ENCODE data around the gene ZBTB17.

ZBTB17 gene

DNA sequence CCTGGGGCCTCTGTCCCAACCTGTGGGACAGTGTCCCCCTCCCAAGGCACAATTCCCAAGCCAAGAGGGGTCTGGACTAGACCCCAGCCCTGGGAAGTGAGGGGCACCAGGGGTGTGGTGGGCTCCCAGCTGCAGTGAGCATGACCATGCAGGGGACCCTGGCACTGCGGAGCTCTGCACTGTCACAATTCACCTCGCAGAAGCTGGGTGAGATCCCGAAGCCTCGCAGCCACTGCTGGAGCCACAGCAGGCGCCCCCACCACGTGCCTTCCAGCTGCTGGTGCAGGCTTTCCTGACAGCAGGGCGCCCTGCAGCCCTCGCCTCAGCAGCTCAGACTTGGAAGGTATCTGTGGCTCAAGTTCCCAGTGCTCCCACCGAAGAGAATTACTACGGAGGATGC, 18.2 kb upstream of the ZBTB17 start:
- no peak for DNase-seq (ENCODE audit: low read depth in 1 of 2, low spot score in 1 of 2)
- H3K27me3 ChIP-seq (ENCODE audit: insufficient read depth, poor library complexity, severe bottlenecking), result no peaks in the 10 kb centered on the region
- H3K4me3 ChIP-seq (replicated peaks; ENCODE audit: insufficient read depth, low read length), result no peak overlapping the region
- TF ChIP-seq POLR2AphosphoS5 (IDR thresholded peaks at IDR 0.05; ENCODE audit: low read depth) (no peak), SPI1 (IDR thresholded peaks at IDR 0.05; ENCODE audit: borderline replicate concordance, low read depth) (no peak), GABPA (IDR thresholded peaks at IDR 0.05; ENCODE audit: low read depth) (no peak)
- TF ChIP-seq, protein P1, sequence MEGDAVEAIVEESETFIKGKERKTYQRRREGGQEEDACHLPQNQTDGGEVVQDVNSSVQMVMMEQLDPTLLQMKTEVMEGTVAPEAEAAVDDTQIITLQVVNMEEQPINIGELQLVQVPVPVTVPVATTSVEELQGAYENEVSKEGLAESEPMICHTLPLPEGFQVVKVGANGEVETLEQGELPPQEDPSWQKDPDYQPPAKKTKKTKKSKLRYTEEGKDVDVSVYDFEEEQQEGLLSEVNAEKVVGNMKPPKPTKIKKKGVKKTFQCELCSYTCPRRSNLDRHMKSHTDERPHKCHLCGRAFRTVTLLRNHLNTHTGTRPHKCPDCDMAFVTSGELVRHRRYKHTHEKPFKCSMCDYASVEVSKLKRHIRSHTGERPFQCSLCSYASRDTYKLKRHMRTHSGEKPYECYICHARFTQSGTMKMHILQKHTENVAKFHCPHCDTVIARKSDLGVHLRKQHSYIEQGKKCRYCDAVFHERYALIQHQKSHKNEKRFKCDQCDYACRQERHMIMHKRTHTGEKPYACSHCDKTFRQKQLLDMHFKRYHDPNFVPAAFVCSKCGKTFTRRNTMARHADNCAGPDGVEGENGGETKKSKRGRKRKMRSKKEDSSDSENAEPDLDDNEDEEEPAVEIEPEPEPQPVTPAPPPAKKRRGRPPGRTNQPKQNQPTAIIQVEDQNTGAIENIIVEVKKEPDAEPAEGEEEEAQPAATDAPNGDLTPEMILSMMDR (IDR thresholded peaks at IDR 0.05; ENCODE audit: insufficient read depth, low read length), result no peak
- TF ChIP-seq, protein P2, sequence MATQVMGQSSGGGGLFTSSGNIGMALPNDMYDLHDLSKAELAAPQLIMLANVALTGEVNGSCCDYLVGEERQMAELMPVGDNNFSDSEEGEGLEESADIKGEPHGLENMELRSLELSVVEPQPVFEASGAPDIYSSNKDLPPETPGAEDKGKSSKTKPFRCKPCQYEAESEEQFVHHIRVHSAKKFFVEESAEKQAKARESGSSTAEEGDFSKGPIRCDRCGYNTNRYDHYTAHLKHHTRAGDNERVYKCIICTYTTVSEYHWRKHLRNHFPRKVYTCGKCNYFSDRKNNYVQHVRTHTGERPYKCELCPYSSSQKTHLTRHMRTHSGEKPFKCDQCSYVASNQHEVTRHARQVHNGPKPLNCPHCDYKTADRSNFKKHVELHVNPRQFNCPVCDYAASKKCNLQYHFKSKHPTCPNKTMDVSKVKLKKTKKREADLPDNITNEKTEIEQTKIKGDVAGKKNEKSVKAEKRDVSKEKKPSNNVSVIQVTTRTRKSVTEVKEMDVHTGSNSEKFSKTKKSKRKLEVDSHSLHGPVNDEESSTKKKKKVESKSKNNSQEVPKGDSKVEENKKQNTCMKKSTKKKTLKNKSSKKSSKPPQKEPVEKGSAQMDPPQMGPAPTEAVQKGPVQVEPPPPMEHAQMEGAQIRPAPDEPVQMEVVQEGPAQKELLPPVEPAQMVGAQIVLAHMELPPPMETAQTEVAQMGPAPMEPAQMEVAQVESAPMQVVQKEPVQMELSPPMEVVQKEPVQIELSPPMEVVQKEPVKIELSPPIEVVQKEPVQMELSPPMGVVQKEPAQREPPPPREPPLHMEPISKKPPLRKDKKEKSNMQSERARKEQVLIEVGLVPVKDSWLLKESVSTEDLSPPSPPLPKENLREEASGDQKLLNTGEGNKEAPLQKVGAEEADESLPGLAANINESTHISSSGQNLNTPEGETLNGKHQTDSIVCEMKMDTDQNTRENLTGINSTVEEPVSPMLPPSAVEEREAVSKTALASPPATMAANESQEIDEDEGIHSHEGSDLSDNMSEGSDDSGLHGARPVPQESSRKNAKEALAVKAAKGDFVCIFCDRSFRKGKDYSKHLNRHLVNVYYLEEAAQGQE (IDR thresholded peaks at IDR 0.05; ENCODE audit: insufficient replicate concordance, low read depth), result no peak
- H3K27ac ChIP-seq (replicated peaks), result no peak overlapping the region

DNA sequence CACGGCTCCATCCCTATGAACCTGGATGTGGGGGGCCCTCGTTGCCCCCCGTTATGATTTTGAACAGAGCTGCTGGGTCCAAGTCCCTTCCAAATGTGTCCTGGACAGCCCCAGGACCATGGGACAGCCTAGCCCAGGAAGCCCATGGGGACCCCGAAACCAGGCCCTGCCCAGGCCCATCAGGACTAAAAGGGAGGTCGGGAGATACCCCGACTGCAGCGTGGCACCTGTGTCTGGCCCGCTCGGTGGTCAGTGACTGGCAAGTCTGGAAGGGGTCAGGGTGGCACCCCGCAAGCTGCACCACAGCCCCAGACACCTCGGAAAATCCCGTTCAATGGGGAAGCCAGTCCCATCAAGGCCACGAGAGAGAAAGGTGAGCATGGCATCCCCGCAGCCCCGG, 17.8 kb upstream of the ZBTB17 start:
- TF ChIP-seq, protein P1 (IDR thresholded peaks at IDR 0.05; ENCODE audit: insufficient read depth, low read length), result no peak
- no peak for TF ChIP-seq POLR2AphosphoS5 (IDR thresholded peaks at IDR 0.05; ENCODE audit: low read depth)
- TF ChIP-seq GABPA (IDR thresholded peaks at IDR 0.05; ENCODE audit: low read depth), result no peak
- TF ChIP-seq, protein P2 (IDR thresholded peaks at IDR 0.05; ENCODE audit: insufficient replicate concordance, low read depth), result no peak
- TF ChIP-seq SPI1 (IDR thresholded peaks at IDR 0.05; ENCODE audit: borderline replicate concordance, low read depth), result no peak

DNA sequence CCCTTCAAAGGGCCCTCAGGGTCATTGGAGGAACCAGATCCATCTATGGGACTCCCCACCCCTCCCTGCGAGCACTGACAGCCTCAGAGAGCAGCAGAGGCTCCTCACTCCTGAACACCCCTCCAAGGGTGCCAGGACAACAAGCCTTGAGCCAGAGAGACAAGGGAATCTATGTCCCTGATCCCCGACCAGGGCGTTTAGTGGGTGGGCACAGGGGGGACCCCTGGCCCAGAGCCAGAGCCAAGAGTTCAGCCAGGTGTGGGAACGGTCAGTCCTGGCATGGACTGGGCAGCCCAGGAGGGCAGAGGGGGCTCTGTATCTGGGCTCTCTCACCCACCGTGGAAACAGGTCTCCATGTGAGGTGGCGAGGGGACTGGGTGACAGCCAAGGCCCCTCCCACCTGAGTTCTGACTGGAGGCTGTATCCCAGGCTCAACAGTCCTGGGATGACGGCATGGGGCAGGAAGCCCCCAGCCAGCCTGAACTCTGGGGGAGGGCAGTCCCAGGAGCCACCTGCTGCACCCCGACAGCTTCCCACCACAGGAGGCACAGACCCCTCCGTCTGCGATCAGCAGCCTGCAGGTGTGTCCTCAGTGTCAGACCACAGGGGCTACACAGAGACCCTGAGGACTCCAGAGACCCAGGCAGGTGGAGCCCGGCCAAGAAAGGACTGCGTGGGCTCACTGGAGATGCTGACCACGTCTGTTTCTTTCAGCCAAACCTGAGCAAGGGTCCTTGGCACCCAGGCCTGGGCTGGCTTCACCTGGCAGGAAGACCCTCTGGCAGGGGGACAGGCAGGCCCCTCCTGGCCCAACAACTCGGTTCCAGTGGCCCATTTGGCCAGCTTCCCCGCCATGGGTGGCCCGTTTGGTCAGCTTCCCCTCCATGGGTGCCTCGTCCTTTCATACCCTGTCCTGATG, 16.9 kb upstream of the ZBTB17 start:
- DNase-seq (ENCODE audit: low read depth in 1 of 2, low spot score in 1 of 2), result no peak
- no peak for TF ChIP-seq POLR2AphosphoS5 (IDR thresholded peaks at IDR 0.05; ENCODE audit: low read depth)
- TF ChIP-seq, protein P1 (IDR thresholded peaks at IDR 0.05; ENCODE audit: insufficient read depth, low read length), result no peak
- TF ChIP-seq, protein P2 (IDR thresholded peaks at IDR 0.05; ENCODE audit: insufficient replicate concordance, low read depth), result no peak
- TF ChIP-seq GABPA (IDR thresholded peaks at IDR 0.05; ENCODE audit: low read depth), result no peak
- TF ChIP-seq SPI1 (IDR thresholded peaks at IDR 0.05; ENCODE audit: borderline replicate concordance, low read depth), result no peak
- Histone ChIP-seq H3K27me3 (ENCODE audit: insufficient read depth, poor library complexity, severe bottlenecking) (no peaks in the 10 kb centered on the region), H3K27ac (replicated peaks) (no peak overlapping the region), H3K4me3 (replicated peaks; ENCODE audit: insufficient read depth, low read length) (no peak overlapping the region)

More for the DNA sequence above, 17.8 kb upstream of the ZBTB17 start:
- Histone ChIP-seq H3K27me3 (ENCODE audit: insufficient read depth, poor library complexity, severe bottlenecking) (no peaks in the 10 kb centered on the region), H3K27ac (replicated peaks) (no peak overlapping the region), H3K4me3 (replicated peaks; ENCODE audit: insufficient read depth, low read length) (no peak overlapping the region)
- DNase-seq (ENCODE audit: low read depth in 1 of 2, low spot score in 1 of 2), result no peak
